ENCODE data around the gene MEIOSIN. TPM values are rescaled to one million over a fixed set of nuclear protein-coding genes. Genes with fewer than 3 reads are reported as not detected.

The MEIOSIN gene
- total RNA-seq, 1 experiment from 2014 or later = not detected

GRCh38 chr19:45812297-45812696 lies 79.1 kb downstream of the MEIOSIN start:
- no peak for TF ChIP-seq EZH2 (IDR thresholded peaks at IDR 0.05; ENCODE audit: borderline replicate concordance, low read depth, low read length, poor library complexity, severe bottlenecking)
- no peak for TF ChIP-seq CTCF (conservative IDR thresholded peaks at IDR 0.05; ENCODE audit: low read depth, low read length)
- intact Hi-C loops (cut with micrococcal nuclease; ENCODE audit: unreplicated experiment) = no loop called here
- Histone ChIP-seq H3K4me3 (ENCODE audit: low read depth, low read length, poor library complexity, severe bottlenecking) (no peak overlapping the region), H3K9me3 (ENCODE audit: low read depth, low read length, poor library complexity, severe bottlenecking) (no peaks in the 10 kb centered on the region), H3K27me3 (replicated peaks; ENCODE audit: insufficient read depth, low read depth, low read length, poor library complexity) (no peaks in the 10 kb centered on the region), H3K27ac (ENCODE audit: low read depth, low read length, poor library complexity, severe bottlenecking) (no peak overlapping the region), H3K4me1 (ENCODE audit: insufficient read depth, low read length, poor library complexity, severe bottlenecking) (peaks cover 9% of the 10 kb centered on the region), H3K36me3 (ENCODE audit: insufficient read depth, low read length, poor library complexity, severe bottlenecking) (no peaks in the 10 kb centered on the region)
- ChIA-PET CTCF (interaction anchor here (0.5 kb wide), 1 partner anchor 42 kb away, joined by 5 read pairs; no protein-coding TSS in a partner anchor), POLR2A (ENCODE audit: low non-redundant PET) (no interaction called here)
- DNase-seq (ENCODE audit: low spot score) = no peak
- no TSS peak for BruUV-seq (replicated peaks)

Other genes starting within 250 kb of the MEIOSIN start
- 6.6 and 9.1 TPM in 2 replicates for gene RTN2, start 236.4 kb upstream of the MEIOSIN start, total RNA-seq (2021)
- 0.80 and 1.6 TPM in 2 replicates for gene PPM1N, start 235.0 kb upstream of the MEIOSIN start, total RNA-seq (2021)
- gene VASP, start 226.0 kb upstream of the MEIOSIN start, total RNA-seq (2021) = 89.6 and 102 TPM in 2 replicates
- gene OPA3, start 148.6 kb upstream of the MEIOSIN start, total RNA-seq (2021) = 13.5 and 15.2 TPM in 2 replicates
- not detected in 2 replicates for gene GPR4, start 131.2 kb upstream of the MEIOSIN start, total RNA-seq (2021)
- gene EML2, start 94.0 kb upstream of the MEIOSIN start, total RNA-seq (2021) = 17.0 and 21.0 TPM in 2 replicates
- gene GIPR, start 65.2 kb upstream of the MEIOSIN start, total RNA-seq (2021) = 0.45 and 1.0 TPM in 2 replicates
- gene SNRPD2, start 41.5 kb upstream of the MEIOSIN start, total RNA-seq (2021) = 590 and 597 TPM in 2 replicates
- 12.8 and 17.4 TPM in 2 replicates for gene QPCTL, start 40.8 kb upstream of the MEIOSIN start, total RNA-seq (2021)
- gene FBXO46, start 2.5 kb upstream of the MEIOSIN start, total RNA-seq (2021) = 18.8 and 24.3 TPM in 2 replicates
- 23.6 and 26.7 TPM in 2 replicates for gene SIX5, start 35.8 kb downstream of the MEIOSIN start, total RNA-seq (2021)
- gene DMPK, start 49.1 kb downstream of the MEIOSIN start, total RNA-seq (2021) = 79.9 and 82.0 TPM in 2 replicates
- gene DMWD, start 59.4 kb downstream of the MEIOSIN start, total RNA-seq (2021) = 79.2 and 86.7 TPM in 2 replicates
- gene RSPH6A, start 81.9 kb downstream of the MEIOSIN start, total RNA-seq (2021) = 0.15 and 0.19 TPM in 2 replicates
- 85.5 and 92.4 TPM in 2 replicates for gene SYMPK, start 129.7 kb downstream of the MEIOSIN start, total RNA-seq (2021)
- gene FOXA3, start 130.9 kb downstream of the MEIOSIN start, total RNA-seq (2021) = not detected in 2 replicates
- 29.7 and 34.5 TPM in 2 replicates for gene IRF2BP1, start 152.7 kb downstream of the MEIOSIN start, total RNA-seq (2021)
- gene MYPOP, start 169.2 kb downstream of the MEIOSIN start, total RNA-seq (2021) = 11.4 and 13.5 TPM in 2 replicates
- gene NANOS2, start 181.3 kb downstream of the MEIOSIN start, total RNA-seq (2021) = not detected in 2 replicates
- not detected in 2 replicates for gene NOVA2, start 240.4 kb downstream of the MEIOSIN start, total RNA-seq (2021)

Measured in A673 (cell line).